HG02623 (cell line): Measurements from ENCODE around the gene GSTO2.

ENCODE experiments used
- ATAC-seq: cut with Tn5 transposase; IDR thresholded peaks from one replicate; pipeline ENCODE4 v1.9.1; 2021; ENCODE audit warnings: moderate library complexity; ENCODE audit not compliant: unreplicated experiment

GSTO2 gene

GRCh38 chr10:104253606-104254410, 15.2 kb upstream of the GSTO2 start:
- ATAC-seq: no peak

GRCh38 chr10:104254493-104255310, 14.3 kb upstream of the GSTO2 start, which contains the start of gene GSTO1:
Gene GSTO1, plus strand, starts transcription at chr10:104254892. Its CDS starts 37 bp downstream, at chr10:104254929.
- ATAC-seq: peak; percentile 74

GRCh38 chr10:104255311-104255981, 13.5 kb upstream of the GSTO2 start:
- ATAC-seq: no peak

- ATAC-seq: no peak
These were observed 12.5 kb upstream of the GSTO2 start for GRCh38 chr10:104256335-104256961.

GRCh38 chr10:104257235-104257634, 11.7 kb upstream of the GSTO2 start:
- ATAC-seq: no peak

GRCh38 chr10:104258209-104258608, 10.8 kb upstream of the GSTO2 start:
- ATAC-seq: no peak

- no peak for ATAC-seq
These were observed 9.5 kb upstream of the GSTO2 start for GRCh38 chr10:104259456-104259855.

- no peak for ATAC-seq
These were observed 8.8 kb upstream of the GSTO2 start for GRCh38 chr10:104259999-104260774.

GRCh38 chr10:104260775-104261115, 8.2 kb upstream of the GSTO2 start:
- no peak for ATAC-seq

GRCh38 chr10:104262055-104262454, 6.9 kb upstream of the GSTO2 start:
- ATAC-seq: no peak

- ATAC-seq: no peak
These were observed 4.2 kb upstream of the GSTO2 start for GRCh38 chr10:104264783-104265182.

GRCh38 chr10:104267721-104268404, 1.1 kb upstream of the GSTO2 start:
- ATAC-seq: no peak

- ATAC-seq: no peak
These were observed 625 bp upstream of the GSTO2 start for GRCh38 chr10:104268405-104268712.

- no peak for ATAC-seq
These were observed 4.3 kb downstream of the GSTO2 start for GRCh38 chr10:104273286-104273685.

GRCh38 chr10:104273899-104274575, 5.1 kb downstream of the GSTO2 start:
- ATAC-seq: no peak

GRCh38 chr10:104274762-104275721, 6.1 kb downstream of the GSTO2 start:
- peak; percentile 48 for ATAC-seq

- ATAC-seq: no peak
These were observed 7.2 kb downstream of the GSTO2 start for GRCh38 chr10:104276192-104276591.

GRCh38 chr10:104277785-104278184, 8.8 kb downstream of the GSTO2 start:
- no peak for ATAC-seq
